Mucosa of descending colon (tissue), 3 donors: Measurements from ENCODE around the gene CRYBB2. TPM values are rescaled to one million over a fixed set of nuclear protein-coding genes. Genes with fewer than 3 reads are reported as not detected.
A peak's percentile ranks its signal among the peaks of the same experiment; 100 is the strongest.

Experiments
- ATAC-seq: fragments of 200-7000 bp; cut with Tn5 transposase; one replicate; pipeline ENCODE4 v1.9.1; 2020; ENCODE audit warnings: mild to moderate bottlenecking, moderate library complexity
- DNase-seq, 3 donors: peaks; one replicate each; pipeline ENCODE4 v3.0.0-alpha.2; 2020
- H3K36me3 ChIP-seq: fragments of 200-600 bp; one replicate; pipeline ENCODE4 v1.8.0; 2021; ENCODE audit warnings: low read depth, mild to moderate bottlenecking
- H3K4me1 ChIP-seq: fragments of 200-600 bp; one replicate; pipeline ENCODE4 v1.8.0; 2021; ENCODE audit warnings: low read depth, mild to moderate bottlenecking
- H3K4me3 ChIP-seq: fragments of 200-600 bp; one replicate; pipeline ENCODE4 v1.8.0; 2021; ENCODE audit warnings: mild to moderate bottlenecking
- H3K9me3 ChIP-seq: fragments of 200-600 bp; one replicate; pipeline ENCODE4 v1.8.0; 2021; ENCODE audit warnings: mild to moderate bottlenecking
- CTCF ChIP-seq: fragments of 200-600 bp; IDR thresholded peaks from one replicate; pipeline ENCODE4 v1.8.0; 2022; ENCODE audit warnings: antibody characterized with exemption, mild to moderate bottlenecking
- intact Hi-C, 2 donors: fragments of 100-400 bp; cut with DNase I in 1 of 2; cut with micrococcal nuclease in 1 of 2; formaldehyde crosslinking; loops; one replicate each; pipeline versions ENCODE4 v1.11.0 to v1.11.1; 2022; cut with DNase I, micrococcal nuclease
- long read RNA-seq, 2 donors: library from polyadenylated mRNA; unstranded; transcript quantifications; one replicate each; pipeline ENCODE4 v2.0.0, GENCODE V29; 2019 to 2021
- total RNA-seq, 3 donors: library from RNA; stranded (reverse); fragmentation: NEBNext Ultra II Directional in 2 of 3; extraction: Animal tissue kit (Norgen Biotek cat#: 25700) in 2 of 3; gene quantifications; one replicate each; pipeline versions ENCODE4 v1.2.1 to v1.2.4, GENCODE V29; 2021 to 2023
- donor health status: DM: no; HTN: no; CAD: no; lungs with moderate emphysema.
- donor health status: DM: no; HTN: no; CAD: no.
- donor health status: DM: no; HTN: yes; CAD: no.

Gene CRYBB2
- total RNA-seq: under 1 TPM in 1 of 3 donors, not detected in 2; 0.84 TPM
- long read RNA-seq, donor 1: 0 reads
- long read RNA-seq, donor 2: 0 reads

DNA sequence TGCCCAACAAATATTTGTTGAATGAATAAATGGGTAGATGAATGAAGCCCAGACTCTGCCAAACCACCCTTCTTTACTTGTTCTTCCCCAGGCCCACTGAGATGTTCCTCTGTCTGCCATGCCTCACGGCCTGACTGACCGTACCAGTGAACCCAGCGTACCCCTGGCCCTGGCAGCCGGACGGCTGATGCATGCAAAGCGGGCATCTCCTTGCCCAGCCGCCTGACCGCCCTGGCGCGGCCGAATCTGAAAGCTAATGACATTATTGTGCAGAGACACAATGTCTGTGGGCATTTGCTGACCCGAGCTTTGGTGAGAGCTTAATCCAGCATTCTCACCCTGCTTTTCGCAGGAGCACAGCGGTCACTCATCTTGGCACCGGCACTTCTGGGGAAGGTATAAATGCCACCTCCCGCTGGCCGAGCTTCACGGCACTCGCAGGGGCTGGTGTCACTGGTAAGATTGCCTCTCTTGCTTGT lies at the start of gene CRYBB2:
CRYBB2 (plus strand) TSS at position 429 of the 479 bp plus-strand sequence. CDS start 1,791 bp downstream, outside the sequence.
- H3K36me3 ChIP-seq: no peaks in the 10 kb centered on the region
- H3K4me3 ChIP-seq: no peak within 1 kb of the TSS
- ATAC-seq (no peak), DNase-seq (no peak)
- no peaks in the 10 kb centered on the region for H3K9me3 ChIP-seq
- no peak for TF ChIP-seq CTCF
- intact Hi-C loops: no loop called here
- H3K4me1 ChIP-seq: no peaks in the 10 kb centered on the region

- DNase-seq: no peak
- TF ChIP-seq CTCF: no peak
- Histone ChIP-seq H3K36me3 (no peaks in the 10 kb centered on the region), H3K9me3 (no peaks in the 10 kb centered on the region), H3K4me3 (no peak overlapping the region), H3K4me1 (no peaks in the 10 kb centered on the region)
- no peak for ATAC-seq
- intact Hi-C loops: no loop called here
Measured at GRCh38 chr22:25170426-25170980, 48.9 kb upstream of the CRYBB2 start.

DNA sequence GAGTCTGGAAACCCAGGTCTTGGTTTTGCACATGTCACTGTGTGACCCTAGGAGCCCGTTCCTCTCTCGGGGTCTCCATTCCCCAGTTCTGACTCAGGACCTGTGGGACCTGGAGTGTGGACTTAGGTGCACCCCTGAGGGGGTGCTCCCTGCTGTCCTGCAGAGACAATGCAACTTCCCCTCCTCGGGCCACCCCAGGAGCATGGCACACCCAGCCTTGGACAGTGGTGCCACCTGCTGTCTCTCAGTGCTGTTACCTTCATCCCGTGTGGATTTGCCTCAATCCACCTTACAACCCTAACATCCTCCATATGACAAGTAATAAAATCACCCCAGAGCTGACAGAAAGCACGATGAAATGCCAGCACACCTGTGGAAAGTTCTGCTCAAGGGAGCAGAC lies 47.3 kb upstream of the CRYBB2 start:
- intact Hi-C loops: no loop called here
- Histone ChIP-seq H3K4me1 (no peaks in the 10 kb centered on the region), H3K9me3 (no peaks in the 10 kb centered on the region), H3K36me3 (no peaks in the 10 kb centered on the region), H3K4me3 (no peak overlapping the region)
- peak; percentile 74 for ATAC-seq
- peak in 2 of 3 donors; percentile 66 to 67 for DNase-seq
- no peak for TF ChIP-seq CTCF

DNA sequence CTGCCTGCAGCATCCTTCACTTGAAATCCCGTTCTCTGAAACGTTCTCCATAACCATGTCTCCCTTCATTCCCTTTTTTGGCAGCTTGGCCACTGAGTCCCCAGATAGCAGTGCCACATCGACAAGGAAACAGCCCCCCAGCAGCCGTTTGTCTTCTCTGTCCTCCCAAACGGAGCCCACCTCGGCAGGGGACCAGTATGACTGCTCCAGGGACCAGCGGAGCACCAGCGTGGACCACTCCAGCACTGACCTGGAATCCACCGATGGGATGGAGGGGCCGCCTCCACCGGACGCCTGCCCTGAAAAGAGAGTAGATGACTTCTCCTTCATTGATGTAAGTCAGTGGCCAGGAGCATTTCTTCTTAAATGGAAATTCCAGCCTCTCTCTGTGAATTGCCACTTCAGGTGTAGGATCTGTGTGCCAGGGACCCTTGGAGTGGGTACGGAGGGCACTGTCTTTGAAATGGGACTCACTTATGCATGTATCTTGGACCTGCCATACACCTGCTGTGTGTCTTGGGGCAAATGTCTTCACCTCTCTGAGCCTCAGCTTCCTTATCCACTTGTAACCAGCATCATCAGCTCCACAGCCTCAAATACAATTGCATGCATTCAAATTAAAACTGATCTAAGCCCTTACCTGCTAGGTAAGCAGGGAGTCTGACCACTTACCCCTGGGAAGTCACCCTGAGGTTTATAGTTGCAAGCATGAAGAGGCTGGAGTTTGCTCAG lies 45.1 kb upstream of the CRYBB2 start:
- H3K9me3 ChIP-seq: no peaks in the 10 kb centered on the region
- no peak for TF ChIP-seq CTCF
- H3K36me3 ChIP-seq: no peaks in the 10 kb centered on the region
- no peak overlapping the region for H3K4me3 ChIP-seq
- intact Hi-C loops: no loop called here
- no peak for DNase-seq
- no peak for ATAC-seq
- H3K4me1 ChIP-seq: no peaks in the 10 kb centered on the region

- no peak for TF ChIP-seq CTCF
- no peak for DNase-seq
- Histone ChIP-seq H3K4me3 (no peak overlapping the region), H3K9me3 (no peaks in the 10 kb centered on the region), H3K36me3 (no peaks in the 10 kb centered on the region), H3K4me1 (no peaks in the 10 kb centered on the region)
- ATAC-seq: no peak
- intact Hi-C loops: no loop called here
Measured at GRCh38 chr22:25174888-25175411, 44.5 kb upstream of the CRYBB2 start.
